K562 (cell line): ENCODE data around the gene HIF1A. TPM values are rescaled to one million over a fixed set of nuclear protein-coding genes. Genes with fewer than 3 reads are reported as not detected.

Experiments used
- ATAC-seq: fragments of 200-7000 bp; cut with Tn5 transposase; 3 replicates; pipeline ENCODE4 v1.9.1; 2020; ENCODE audit warnings: moderate library complexity
- BruUV-seq: library from RNA; stranded (reverse); fragments of 400-500 nt; replicated peaks from 2 replicates; lab custom pipeline; 2021; lab: Mats Ljungman, UMichigan
- CTCF ChIA-PET: fragments of 300-600 bp; formaldehyde crosslinking; extraction: SDS; loops from one replicate; lab custom pipeline; 2021; ENCODE audit warnings: low intra/inter-chr PET ratio; lab: Yijun Ruan, JAX
- POLR2A ChIA-PET: fragments of 300-600, 350-650 bp; sonication (Branson Sonifier 250); formaldehyde crosslinking; extraction: SDS; loops from one replicate; lab custom pipeline; 2021; ENCODE audit warnings: antibody characterized with exemption, inconsistent platforms; lab: Yijun Ruan, JAX
- DNase-seq, 4 experiments: peaks; one replicate each; pipeline versions ENCODE4 v3.0.0 to v3.0.0-alpha.2; 2011 to 2018; ENCODE audit warnings: low spot score in 3 of 4, mixed read lengths in 3 of 4; ENCODE audit errors: extremely low read depth in 1 of 4
- FAIRE-seq: peaks from 2 replicates; lab custom pipeline; 2011; peaks lifted over from hg19 to GRCh38; lab: Jason Lieb, UNC
- H2AFZ ChIP-seq: 2 replicates; pipeline ENCODE4 v1.6.0; 2011; ENCODE audit warnings: low read depth, low read length, control low read depth, inconsistent platforms
- H3K27ac ChIP-seq: fragments of 200-600 bp; 3 replicates; pipeline ENCODE4 v1.8.0; 2011; ENCODE audit warnings: low read depth, mild to moderate bottlenecking, control low read depth, inconsistent platforms, low read length, moderate library complexity, mixed read lengths; ENCODE audit errors: extremely low read depth
- H3K27me3 ChIP-seq, 2 experiments: fragments of 300-600 bp in 1 of 2; 2 replicates in 1 of 2; 3 replicates in 1 of 2; pipeline versions ENCODE4 v1.6.0 to v1.8.0; 2011; ENCODE audit warnings: inconsistent platforms in 2 of 2, low read length in 2 of 2, mild to moderate bottlenecking in 1 of 2, mixed read lengths in 1 of 2, moderate library complexity in 1 of 2; ENCODE audit not compliant: control insufficient read depth in 2 of 2, insufficient read depth in 2 of 2
- H3K36me3 ChIP-seq: fragments of 300-600 bp; 3 replicates; pipeline ENCODE4 v1.8.0; 2011; ENCODE audit warnings: mild to moderate bottlenecking, low read length, inconsistent platforms; ENCODE audit not compliant: control insufficient read depth, insufficient read depth
- H3K4me1 ChIP-seq, 2 experiments: fragments of 200-600 bp in 1 of 2; replicated peaks in 1 of 2; 2 replicates in 1 of 2; 3 replicates in 1 of 2; pipeline versions ENCODE4 v1.5.1 to v1.8.0; 2011; ENCODE audit warnings: inconsistent platforms in 2 of 2, low read length in 2 of 2, mild to moderate bottlenecking in 1 of 2, mixed read lengths in 1 of 2, moderate library complexity in 1 of 2; ENCODE audit not compliant: control insufficient read depth in 2 of 2, insufficient read depth in 2 of 2
- H3K4me2 ChIP-seq: 2 replicates; pipeline ENCODE4 v1.6.1; 2011; ENCODE audit warnings: low read length, control low read depth, inconsistent platforms, mixed read lengths; ENCODE audit not compliant: insufficient read depth
- H3K4me3 ChIP-seq: fragments of 200-600 bp; sonication (generic), shearing (Covaris generic); 2 replicates; pipeline ENCODE4 v1.5.1; 2016; ENCODE audit warnings: control low read depth, inconsistent platforms
- H3K79me2 ChIP-seq: fragments of 200-600 bp; 3 replicates; pipeline ENCODE4 v1.8.0; 2011; ENCODE audit warnings: low read length, inconsistent platforms; ENCODE audit not compliant: control insufficient read depth, insufficient read depth
- H3K9ac ChIP-seq, 2 experiments: 2 replicates each; pipeline versions ENCODE4 v1.6.0 to v1.6.1; 2011; ENCODE audit warnings: low read depth in 2 of 2, low read length in 2 of 2, control low read depth in 1 of 2, inconsistent platforms in 1 of 2, mild to moderate bottlenecking in 1 of 2, mixed read lengths in 1 of 2; ENCODE audit not compliant: insufficient read depth in 1 of 2
- H3K9me1 ChIP-seq: one replicate; pipeline ENCODE4 v1.6.0; 2011; ENCODE audit warnings: inconsistent platforms, mild to moderate bottlenecking, low read length, moderate library complexity; ENCODE audit not compliant: control insufficient read depth, insufficient read depth
- H3K9me3 ChIP-seq: replicated peaks from 2 replicates; pipeline ENCODE4 v1.5.1; 2011; ENCODE audit warnings: low read depth, low read length, inconsistent platforms; ENCODE audit not compliant: control insufficient read depth, insufficient read depth
- H4K20me1 ChIP-seq: replicated peaks from 2 replicates; pipeline ENCODE4 v1.6.1; 2011; ENCODE audit warnings: low read length, inconsistent platforms, mixed read lengths; ENCODE audit not compliant: control insufficient read depth, insufficient read depth
- ATF1 ChIP-seq, 2 experiments: fragments of 450-650 bp in 1 of 2; IDR thresholded peaks; 2 replicates each; pipeline ENCODE4 v1.6.1; 2016; ENCODE audit warnings: missing compliant biosample characterization in 1 of 2, missing genetic modification characterization in 1 of 2
- HNRNPLL ChIP-seq: fragments of 200-400 bp; formaldehyde crosslinking; IDR thresholded peaks from 2 replicates; pipeline ENCODE4 v1.6.1; 2017; ENCODE audit warnings: low read length, low read depth, mild to moderate bottlenecking; ENCODE audit not compliant: poor library complexity, severe bottlenecking
- MCM3 ChIP-seq: fragments of 450-650 bp; IDR thresholded peaks from 2 replicates; pipeline ENCODE4 v1.6.1; 2016
- POLR2B ChIP-seq: fragments of 450-650 bp; IDR thresholded peaks from 2 replicates; pipeline ENCODE4 v1.6.1; 2018; ENCODE audit warnings: low read depth; ENCODE audit not compliant: partially characterized antibody
- POLR2G ChIP-seq: fragments of 200-400 bp; formaldehyde crosslinking; IDR thresholded peaks from 2 replicates; pipeline ENCODE4 v1.6.1; 2017; ENCODE audit warnings: low read depth, mild to moderate bottlenecking, antibody characterized with exemption, low read length, moderate library complexity
- RCOR1 ChIP-seq, 2 experiments: IDR thresholded peaks; 2 replicates each; pipeline ENCODE4 v1.6.1; 2012; ENCODE audit warnings: low read depth in 2 of 2, low read length in 2 of 2, borderline replicate concordance in 1 of 2, improper control_type of control experiment in 1 of 2
- SMAD3 ChIP-seq: fragments of 450-650 bp; formaldehyde crosslinking; conservative IDR thresholded peaks from 2 replicates; pipeline ENCODE4 v1.4.0; 2020; ENCODE audit warnings: mild to moderate bottlenecking
- TRIM24 ChIP-seq, 2 experiments: fragments of 450-650 bp; IDR thresholded peaks; 2 replicates each; pipeline ENCODE4 v1.6.1; 2016
- VEZF1 ChIP-seq: fragments of 200-800 bp; sonication (Bioruptor generic); IDR thresholded peaks from 2 replicates; pipeline ENCODE4 v1.6.1; 2017; ENCODE audit warnings: missing genetic modification characterization, missing compliant biosample characterization
- ZNF140 ChIP-seq: fragments of 250-450 bp; sonication (Bioruptor Pico); IDR thresholded peaks from 2 replicates; pipeline ENCODE4 v1.8.0; 2021; ENCODE audit warnings: moderate library complexity, mild to moderate bottlenecking, inconsistent platforms
- ZNF24 ChIP-seq: fragments of 450-650 bp; IDR thresholded peaks from 2 replicates; pipeline ENCODE4 v1.6.1; 2016
- ZNF347 ChIP-seq: fragments of 450-650 bp; formaldehyde crosslinking; IDR thresholded peaks from 2 replicates; pipeline ENCODE4 v1.4.0; 2020; ENCODE audit warnings: low read depth, mild to moderate bottlenecking, moderate library complexity
- ZNF449 ChIP-seq: fragments of 250-450 bp; sonication (Bioruptor Pico); IDR thresholded peaks from 2 replicates; pipeline ENCODE4 v1.8.0; 2022; ENCODE audit warnings: moderate library complexity, mild to moderate bottlenecking, inconsistent platforms
- ZNF592 ChIP-seq: fragments of 450-650 bp; IDR thresholded peaks from 2 replicates; pipeline ENCODE4 v1.6.1; 2017; ENCODE audit warnings: antibody characterized with exemption, mild to moderate bottlenecking
- WGBS: fragments of 100-300 bp; shearing (Covaris generic); methylation state at CpG from one replicate; pipeline ENCODE4 v1.1.6; 2016; ENCODE audit warnings: low coverage, mixed read lengths; ENCODE audit not compliant: insufficient coverage; ENCODE audit errors: missing lambda C conversion rate; 5-methylcytosine and 5-hydroxymethylcytosine counted together
- in situ Hi-C: fragments of 300-500 bp; cut with MboI; formaldehyde crosslinking; loops from 4 replicates; pipeline ENCODE4 v1.15.0; 2018; ENCODE audit warnings: inconsistent platforms, mixed read lengths
- intact Hi-C: fragments of 100-400 bp; cut with micrococcal nuclease; formaldehyde crosslinking; loops from 2 replicates; pipeline ENCODE4 v1.14.2; 2022
- polyA plus RNA-seq, 8 experiments: library from polyadenylated mRNA; depleted of rRNA in 4 of 8; stranded (reverse) in 5 of 8; unstranded in 3 of 8; fragments of >200 nt; fragmentation: Nextera tagmentation in 2 of 8; fragmentation: Illumina TruSeq in 1 of 8; extraction: Ambion mirVana in 2 of 8; extraction: Trizol in 1 of 8; gene quantifications; 2 replicates each; pipeline versions ENCODE4 v1.2.1 to v1.2.3, GENCODE V29; 2011 to 2014; ENCODE audit warnings: inconsistent platforms in 1 of 8, missing spikeins in 1 of 8
- total RNA-seq, 7 experiments: library from RNA; depleted of rRNA in 6 of 7; stranded (reverse); fragments of >200 nt in 6 of 7; fragmentation: Illumina TruSeq in 2 of 7; extraction: Trizol in 2 of 7; gene quantifications; 2 replicates each; pipeline versions ENCODE4 v1.2.1 to v1.2.3, GENCODE V29; 2011 to 2021; ENCODE audit warnings: low replicate concordance in 1 of 7

HIF1A gene
- total and polyA plus RNA-seq, 9 of the 15 experiments (the other 6 are each of a cell fraction or from before 2014, with no cell fraction given), result 5.9 to 35.3 (median 24.2) TPM

GRCh38 chr14:61750708-61751474 is 55.6 kb downstream of the HIF1A start:
- peak overlapping the region; percentile 67 for H3K4me2 ChIP-seq
- in situ Hi-C loops, result no loop called here
- FAIRE-seq (peak; percentile 90), DNase-seq (peak; percentile 76 to 88 (median 82)), ATAC-seq (peak; percentile 96)
- H3K27me3 ChIP-seq, result no peaks in the 10 kb centered on the region
- POLR2A ChIA-PET, result interaction anchor here (0.6 to 3.4 kb wide), 5 partner anchors 9 to 268 kb away, joined by 3 to 23 read pairs (median 3); partner anchors contain the start of gene SNAPC1
- 0% methylated on average over 40 of the region's 54 CpGs for WGBS
- H3K4me3 ChIP-seq, result peak overlapping the region; percentile 65
- H2AFZ ChIP-seq, result peak overlapping the region; percentile 71
- no TSS peak for BruUV-seq
- peak overlapping the region; percentile 68 to 94 for H3K9ac ChIP-seq
- H3K36me3 ChIP-seq, result peaks cover 23% of the 10 kb centered on the region; the same call in 2 of the 3 replicates
- no peaks in the 10 kb centered on the region for H4K20me1 ChIP-seq
- intact Hi-C loops, result loop anchor here (5.0 kb wide), 2 partner anchors 54 to 274 kb away; partner anchors contain the start of gene HIF1A
- no peaks in the 10 kb centered on the region for H3K9me3 ChIP-seq
- no peaks in the 10 kb centered on the region for H3K9me1 ChIP-seq
- peak overlapping the region; percentile 60 for H3K27ac ChIP-seq
- peaks cover 50% of the 10 kb centered on the region for H3K79me2 ChIP-seq
- CTCF ChIA-PET, result no interaction called here
- peaks cover 5 to 13% of the 10 kb centered on the region in 2 experiments; a peak in 3 of 5 replicates for H3K4me1 ChIP-seq
- TF ChIP-seq ZNF24 (0 out of 2 replicates have a peak, but pooled peaks have one; percentile 32), POLR2B (peak; percentile 29), MCM3 (no peak), SMAD3 (CRISPR knock-in tag) (no peak), TRIM24 (IDR thresholded peaks at IDR 0.05) (no peak), ZNF592 (peak; percentile 24; the same call in 1 of the 2 replicates), RCOR1 (IDR thresholded peaks at IDR 0.05; ENCODE audit: borderline replicate concordance in 1 of 2, low read depth in 2 of 2, low read length in 2 of 2) (peak in 1 of 2 experiments; percentile 60; a peak in 2 of 4 replicates), ZNF449 (peak; percentile 59; the same call in 1 of the 2 replicates), VEZF1 (CRISPR knock-in tag) (peak; percentile 86), HNRNPLL (peak; percentile 90), POLR2G (peak; percentile 89), ATF1 (CRISPR knock-in tag; IDR thresholded peaks at IDR 0.05) (no peak), ATF1 (tag; IDR thresholded peaks at IDR 0.05) (peak; percentile 67), ZNF347 (CRISPR knock-in tag) (no peak), ZNF140 (no peak)
